ENCODE data around the gene ATP7A. TPM values are rescaled to one million over a fixed set of nuclear protein-coding genes. Genes with fewer than 3 reads are reported as not detected.

Gene ATP7A
- total RNA-seq, 1 experiment from 2014 or later = 2.1 TPM

- H3K4me2 ChIP-seq (ENCODE audit: insufficient read depth, insufficient read length, low read length) = peak overlapping the region; percentile 8
- no peak for TF ChIP-seq CTCF (conservative IDR thresholded peaks at IDR 0.05)
- H2AK5ac ChIP-seq (ENCODE audit: insufficient read length, low read length) = no peak overlapping the region
- Mint-ChIP-seq H3K27me3 (ENCODE audit: low read depth) (peaks cover 2% of the 10 kb centered on the region; the same call in 1 of the 2 replicates), H3K4me3 (peak overlapping the region in 1 of 2 experiments; percentile 16; a peak in 2 of 5 replicates), H3K4me1 (peaks cover 15 to 16% of the 10 kb centered on the region in 2 experiments), H3K36me3 (ENCODE audit: insufficient read depth in 1 of 3, low read depth in 3 of 3) (peaks cover 7 to 15% (median 7%) of the 10 kb centered on the region in 3 experiments), H3K9me3 (peaks cover 48 to 54% of the 10 kb centered on the region in 2 experiments), H3K27ac (peak overlapping the region; percentile 26 to 82 (median 77); a peak in 5 of 7 replicates)
- 0 out of 2 replicates have a peak, but pooled peaks cover 2% of the 10 kb centered on the region for H3K4me1 ChIP-seq (ENCODE audit: insufficient read depth, low read length)
- H2AFZ ChIP-seq (ENCODE audit: low read length) = no peak overlapping the region
- H3K23ac ChIP-seq (ENCODE audit: insufficient read length, low read depth, low read length) = no peak overlapping the region
- H3K79me1 ChIP-seq (ENCODE audit: insufficient read depth, low read depth, low read length, poor library complexity, severe bottlenecking) = no peaks in the 10 kb centered on the region
- peak overlapping the region; percentile 58 for H3K27ac ChIP-seq (ENCODE audit: insufficient read length, low read depth, low read length)
- no peak overlapping the region for H2BK12ac ChIP-seq (ENCODE audit: insufficient read length, low read depth, low read length)
- no peaks in the 10 kb centered on the region for H3K23me2 ChIP-seq (ENCODE audit: insufficient read length, low read depth, low read length, poor library complexity, severe bottlenecking)
- no peak overlapping the region for H3K56ac ChIP-seq (ENCODE audit: insufficient read length, low read depth, low read length)
- no peak overlapping the region for H2BK5ac ChIP-seq (ENCODE audit: insufficient read length, low read length)
- H3K79me2 ChIP-seq (ENCODE audit: insufficient read depth, low read length) = no peaks in the 10 kb centered on the region
- H4K91ac ChIP-seq (ENCODE audit: insufficient read length, low read depth, low read length) = no peak overlapping the region
- no peak overlapping the region for H3K18ac ChIP-seq (ENCODE audit: insufficient read length, low read depth, low read length)
- H3T11ph ChIP-seq (ENCODE audit: low read length) = no peak overlapping the region
- H3K9me3 ChIP-seq (ENCODE audit: control insufficient read depth, low read depth, low read length) = peaks cover 25% of the 10 kb centered on the region
- H4K8ac ChIP-seq (replicated peaks; ENCODE audit: insufficient read length, low read depth, low read length) = no peak overlapping the region
- H3K14ac ChIP-seq (ENCODE audit: insufficient read depth, low read length) = no peak overlapping the region
- H3K9ac ChIP-seq (ENCODE audit: extremely low read depth, insufficient read length, low read length) = no peak overlapping the region
- H3K4ac ChIP-seq (ENCODE audit: low read depth, low read length) = no peak overlapping the region
- no peak overlapping the region for H2BK15ac ChIP-seq (ENCODE audit: low read depth, low read length)
- no peak overlapping the region for H4K5ac ChIP-seq (ENCODE audit: insufficient read length, low read depth, low read length)
- DNase-seq = no peak
- H2BK20ac ChIP-seq (ENCODE audit: low read depth, low read length, poor library complexity, severe bottlenecking) = no peak overlapping the region
- no peaks in the 10 kb centered on the region for H4K20me1 ChIP-seq (ENCODE audit: control insufficient read depth, insufficient read depth, insufficient read length)
- H3K27me3 ChIP-seq (ENCODE audit: insufficient read depth, low read length) = no peaks in the 10 kb centered on the region
- H2BK120ac ChIP-seq (ENCODE audit: low read depth, low read length, poor library complexity, severe bottlenecking) = no peak overlapping the region
- WGBS (ENCODE audit: extremely low coverage, insufficient read length, low lambda C conversion rate) = no CpG with 5 or more reads among the region's 2 CpGs
Measured at GRCh38 chrX:78048052-78048451, 137.6 kb downstream of the ATP7A start.
